Measurements from ENCODE around the gene TNFRSF13B. TPM values are rescaled to one million over a fixed set of nuclear protein-coding genes. Genes with fewer than 3 reads are reported as not detected.

The TNFRSF13B gene
- total and polyA plus RNA-seq, 10 of the 15 experiments (the other 5 are each of a cell fraction or from before 2014, with no cell fraction given) = 15.5 to 231 (median 119) TPM

DNA sequence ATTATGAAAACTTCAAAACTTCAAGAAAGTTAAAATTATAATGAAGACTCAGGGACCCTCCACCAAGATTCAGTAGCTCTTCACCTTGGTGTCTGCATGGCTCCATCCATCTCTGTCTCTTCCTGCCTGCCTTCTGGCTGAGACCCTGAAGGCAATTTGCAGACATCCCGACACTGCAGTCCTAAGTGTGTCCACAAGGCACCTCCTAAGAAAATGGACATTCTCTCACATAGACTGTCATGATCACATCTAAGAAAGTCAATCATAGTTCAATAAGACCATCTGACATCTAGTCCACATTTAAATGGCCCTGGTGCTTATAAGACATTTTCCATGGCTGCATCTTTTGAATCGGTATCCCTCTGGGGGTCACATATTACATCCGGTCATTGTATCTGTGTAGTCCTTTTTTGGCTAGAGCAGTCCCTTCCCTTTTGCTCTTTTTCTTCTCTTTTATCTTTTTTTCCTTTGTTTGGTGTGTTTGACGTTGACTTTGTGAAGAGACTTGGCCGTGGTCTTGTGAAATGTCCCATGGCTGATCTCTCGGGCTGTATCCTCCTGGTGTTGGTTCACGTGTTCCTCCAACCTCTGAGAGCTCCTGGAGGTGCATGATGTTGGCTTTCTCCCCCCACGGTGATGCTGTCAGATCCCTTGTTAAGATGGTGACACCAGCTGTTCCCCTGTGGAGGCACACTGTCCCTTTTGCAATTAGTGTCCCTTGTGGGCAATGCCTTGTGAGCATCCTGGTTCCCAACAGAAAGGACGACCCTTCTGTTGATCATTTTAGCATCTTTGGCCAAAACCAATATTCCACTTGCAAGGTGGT lies 5.0 kb upstream of the TNFRSF13B start:
- H3K36me3 ChIP-seq (ENCODE audit: control insufficient read depth in 2 of 2, insufficient read depth in 2 of 2, low read length in 1 of 2) = no peaks in the 10 kb centered on the region
- ATAC-seq = no peak
- ChIA-PET RAD21 (ENCODE audit: unreplicated experiment) (interaction anchor here (0.5 to 30.7 kb wide), 7 partner anchors 7 to 205 kb away, joined by 3 to 913 read pairs (median 3); partner anchors contain the start of gene TNFRSF13B), SMC1A (ENCODE audit: uncharacterized antibody, unreplicated experiment) (interaction anchor here (0.8 to 21.7 kb wide), 9 partner anchors 5 to 569 kb away, joined by 3 to 812 read pairs (median 4); partner anchors contain the start of gene TNFRSF13B), CTCF (interaction anchor here (0.8 to 19.5 kb wide), 6 partner anchors 10 to 144 kb away, joined by 3 to 361 read pairs (median 4); no protein-coding TSS in a partner anchor), POLR2A (interaction anchor here (1.0 to 21.9 kb wide), 5 partner anchors 6 to 714 kb away, joined by 3 to 656 read pairs (median 3); partner anchors contain the start of gene TNFRSF13B)
- BruUV-seq (replicated peaks) = no TSS peak
- no peaks in the 10 kb centered on the region for H3K9me3 ChIP-seq (replicated peaks; ENCODE audit: control insufficient read depth, insufficient read depth, low read length)
- DNase-seq (ENCODE audit: low read depth, low spot score) = no peak
- peak overlapping the region; percentile 29 for H3K4me3 ChIP-seq
- FAIRE-seq = no peak
- peaks cover 28% of the 10 kb centered on the region for H3K79me2 ChIP-seq (ENCODE audit: control insufficient read depth, insufficient read depth, low read length)
- H2AFZ ChIP-seq (ENCODE audit: control insufficient read depth, low read depth, low read length) = peak overlapping the region; percentile 33
- H4K20me1 ChIP-seq (ENCODE audit: control insufficient read depth, insufficient read depth) = no peaks in the 10 kb centered on the region
- H3K4me2 ChIP-seq (ENCODE audit: control insufficient read depth, insufficient read depth) = peak overlapping the region; percentile 52
- 9% methylated on average over 9 of the region's 9 CpGs for WGBS (ENCODE audit: insufficient coverage, insufficient replicate concordance, low lambda C conversion rate, missing lambda C conversion rate)
- H3K9ac ChIP-seq (ENCODE audit: control insufficient read depth, insufficient read depth, low read length) = peak overlapping the region; percentile 72
- intact Hi-C loops (cut with micrococcal nuclease; ENCODE audit: unreplicated experiment) (loop anchor here (1.0 kb wide), 1 partner anchor 9 kb away; no protein-coding TSS in a partner anchor), in situ Hi-C loops (cut with MboI) (loop anchor here (25.0 kb wide), 1 partner anchor 1935 kb away; no protein-coding TSS in a partner anchor)
- peak overlapping the region; percentile 92 for H3K27ac ChIP-seq (ENCODE audit: control insufficient read depth, insufficient read depth)
- H3K27me3 ChIP-seq (replicated peaks in 1 of 2; ENCODE audit: control insufficient read depth in 2 of 2, insufficient read depth in 2 of 2, low read length in 1 of 2) = no peaks in the 10 kb centered on the region
- peaks cover 87% of the 10 kb centered on the region for H3K4me1 ChIP-seq (ENCODE audit: control insufficient read depth, insufficient read depth, low read length)
- no peak for TF ChIP-seq SP1 (IDR thresholded peaks at IDR 0.05; ENCODE audit: low read depth, low read length)
- TF ChIP-seq, protein P1, sequence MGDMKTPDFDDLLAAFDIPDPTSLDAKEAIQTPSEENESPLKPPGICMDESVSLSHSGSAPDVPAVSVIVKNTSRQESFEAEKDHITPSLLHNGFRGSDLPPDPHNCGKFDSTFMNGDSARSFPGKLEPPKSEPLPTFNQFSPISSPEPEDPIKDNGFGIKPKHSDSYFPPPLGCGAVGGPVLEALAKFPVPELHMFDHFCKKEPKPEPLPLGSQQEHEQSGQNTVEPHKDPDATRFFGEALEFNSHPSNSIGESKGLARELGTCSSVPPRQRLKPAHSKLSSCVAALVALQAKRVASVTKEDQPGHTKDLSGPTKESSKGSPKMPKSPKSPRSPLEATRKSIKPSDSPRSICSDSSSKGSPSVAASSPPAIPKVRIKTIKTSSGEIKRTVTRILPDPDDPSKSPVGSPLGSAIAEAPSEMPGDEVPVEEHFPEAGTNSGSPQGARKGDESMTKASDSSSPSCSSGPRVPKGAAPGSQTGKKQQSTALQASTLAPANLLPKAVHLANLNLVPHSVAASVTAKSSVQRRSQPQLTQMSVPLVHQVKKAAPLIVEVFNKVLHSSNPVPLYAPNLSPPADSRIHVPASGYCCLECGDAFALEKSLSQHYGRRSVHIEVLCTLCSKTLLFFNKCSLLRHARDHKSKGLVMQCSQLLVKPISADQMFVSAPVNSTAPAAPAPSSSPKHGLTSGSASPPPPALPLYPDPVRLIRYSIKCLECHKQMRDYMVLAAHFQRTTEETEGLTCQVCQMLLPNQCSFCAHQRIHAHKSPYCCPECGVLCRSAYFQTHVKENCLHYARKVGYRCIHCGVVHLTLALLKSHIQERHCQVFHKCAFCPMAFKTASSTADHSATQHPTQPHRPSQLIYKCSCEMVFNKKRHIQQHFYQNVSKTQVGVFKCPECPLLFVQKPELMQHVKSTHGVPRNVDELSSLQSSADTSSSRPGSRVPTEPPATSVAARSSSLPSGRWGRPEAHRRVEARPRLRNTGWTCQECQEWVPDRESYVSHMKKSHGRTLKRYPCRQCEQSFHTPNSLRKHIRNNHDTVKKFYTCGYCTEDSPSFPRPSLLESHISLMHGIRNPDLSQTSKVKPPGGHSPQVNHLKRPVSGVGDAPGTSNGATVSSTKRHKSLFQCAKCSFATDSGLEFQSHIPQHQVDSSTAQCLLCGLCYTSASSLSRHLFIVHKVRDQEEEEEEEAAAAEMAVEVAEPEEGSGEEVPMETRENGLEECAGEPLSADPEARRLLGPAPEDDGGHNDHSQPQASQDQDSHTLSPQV (IDR thresholded peaks at IDR 0.05) = no peak
- TF ChIP-seq SUPT20H (IDR thresholded peaks at IDR 0.05; ENCODE audit: borderline replicate concordance, control insufficient read depth, low read depth, low read length) = no peak
- TF ChIP-seq ZNF207 (IDR thresholded peaks at IDR 0.05; ENCODE audit: borderline replicate concordance) = no peak
- no peak for TF ChIP-seq TCF3 (IDR thresholded peaks at IDR 0.05; ENCODE audit: borderline replicate concordance, insufficient read depth, low read depth, low read length)
- TF ChIP-seq IKZF2 (IDR thresholded peaks at IDR 0.05) = no peak
- no peak for TF ChIP-seq GATAD2B (conservative IDR thresholded peaks at IDR 0.05; ENCODE audit: low read depth)
- TF ChIP-seq SIN3A (IDR thresholded peaks at IDR 0.05; ENCODE audit: low read depth, low read length) = no peak
- no peak for TF ChIP-seq SIX5 (IDR thresholded peaks at IDR 0.05; ENCODE audit: low read depth, low read length, severe bottlenecking)
- no peak for TF ChIP-seq BACH1 (IDR thresholded peaks at IDR 0.05; ENCODE audit: borderline replicate concordance)
- TF ChIP-seq KDM1A (IDR thresholded peaks at IDR 0.05; ENCODE audit: borderline replicate concordance) = no peak
- TF ChIP-seq BCL11A (IDR thresholded peaks at IDR 0.05; ENCODE audit: low read depth, low read length) = no peak
- TF ChIP-seq, protein P2, sequence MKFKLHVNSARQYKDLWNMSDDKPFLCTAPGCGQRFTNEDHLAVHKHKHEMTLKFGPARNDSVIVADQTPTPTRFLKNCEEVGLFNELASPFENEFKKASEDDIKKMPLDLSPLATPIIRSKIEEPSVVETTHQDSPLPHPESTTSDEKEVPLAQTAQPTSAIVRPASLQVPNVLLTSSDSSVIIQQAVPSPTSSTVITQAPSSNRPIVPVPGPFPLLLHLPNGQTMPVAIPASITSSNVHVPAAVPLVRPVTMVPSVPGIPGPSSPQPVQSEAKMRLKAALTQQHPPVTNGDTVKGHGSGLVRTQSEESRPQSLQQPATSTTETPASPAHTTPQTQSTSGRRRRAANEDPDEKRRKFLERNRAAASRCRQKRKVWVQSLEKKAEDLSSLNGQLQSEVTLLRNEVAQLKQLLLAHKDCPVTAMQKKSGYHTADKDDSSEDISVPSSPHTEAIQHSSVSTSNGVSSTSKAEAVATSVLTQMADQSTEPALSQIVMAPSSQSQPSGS (IDR thresholded peaks at IDR 0.05; ENCODE audit: low read length) = no peak
- TF ChIP-seq SMAD5 (IDR thresholded peaks at IDR 0.05; ENCODE audit: low read depth) = no peak
- TF ChIP-seq, protein P3, sequence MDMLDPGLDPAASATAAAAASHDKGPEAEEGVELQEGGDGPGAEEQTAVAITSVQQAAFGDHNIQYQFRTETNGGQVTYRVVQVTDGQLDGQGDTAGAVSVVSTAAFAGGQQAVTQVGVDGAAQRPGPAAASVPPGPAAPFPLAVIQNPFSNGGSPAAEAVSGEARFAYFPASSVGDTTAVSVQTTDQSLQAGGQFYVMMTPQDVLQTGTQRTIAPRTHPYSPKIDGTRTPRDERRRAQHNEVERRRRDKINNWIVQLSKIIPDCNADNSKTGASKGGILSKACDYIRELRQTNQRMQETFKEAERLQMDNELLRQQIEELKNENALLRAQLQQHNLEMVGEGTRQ (IDR thresholded peaks at IDR 0.05; ENCODE audit: borderline replicate concordance, low read depth, low read length) = no peak
- TF ChIP-seq RFX5 (IDR thresholded peaks at IDR 0.05; ENCODE audit: low read depth, low read length) = no peak
- TF ChIP-seq SRF (IDR thresholded peaks at IDR 0.05; ENCODE audit: low read depth in 2 of 2, low read length in 2 of 2) = no peak
